HG03196 (cell line): Measurements from ENCODE around the gene HOGA1.
A peak's percentile ranks its signal among the peaks of the same experiment; 100 is the strongest.

Experiments used
- ATAC-seq: cut with Tn5 transposase; IDR thresholded peaks from one replicate; pipeline ENCODE4 v1.9.1; 2021; ENCODE audit not compliant: unreplicated experiment

The HOGA1 gene

GRCh38 chr10:97584060-97584797, at the start of gene HOGA1:
HOGA1 (plus strand) TSS chr10:97584389; CDS start chr10:97584704, 315 bp downstream.
- ATAC-seq = peak; percentile 53

- ATAC-seq = no peak
Observed at GRCh38 chr10:97534746-97535367, 49.3 kb upstream of the HOGA1 start.

DNA sequence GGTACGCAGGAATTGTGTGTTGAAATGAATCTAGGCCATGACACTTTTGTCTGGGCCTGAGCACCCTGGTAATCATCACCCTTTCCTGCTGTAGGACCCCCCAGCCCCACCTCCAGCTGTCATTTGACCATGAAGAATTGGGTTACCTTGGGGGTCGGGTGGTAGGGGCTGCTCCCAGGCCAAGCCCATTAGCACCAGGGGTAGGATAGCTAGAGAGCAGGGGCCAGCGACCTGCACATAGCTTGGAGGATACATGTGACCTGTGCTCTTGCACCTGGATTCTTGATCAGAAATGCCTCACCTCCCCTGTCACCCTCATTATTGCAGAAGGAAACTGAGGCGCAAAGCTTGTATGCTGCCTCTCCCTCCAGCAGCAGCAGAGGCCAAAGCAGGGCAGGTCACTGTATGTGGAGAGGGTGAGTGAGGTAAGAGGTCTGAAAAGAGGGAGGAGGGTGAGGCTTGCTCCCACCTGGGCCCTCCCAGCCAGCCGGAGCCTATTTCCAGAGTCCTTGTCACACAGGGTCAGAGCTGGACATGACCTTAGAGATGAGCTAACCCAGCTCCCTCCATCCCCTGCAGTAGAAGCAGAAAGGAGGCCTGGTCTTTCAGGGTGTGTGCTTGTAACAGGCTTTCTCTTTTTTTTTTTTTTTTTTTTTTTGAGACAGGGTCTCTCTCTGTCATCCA, 46.9 kb upstream of the HOGA1 start:
- ATAC-seq = no peak

- no peak for ATAC-seq
Observed at GRCh38 chr10:97538411-97538810, 45.8 kb upstream of the HOGA1 start.

GRCh38 chr10:97538839-97539238, 45.4 kb upstream of the HOGA1 start:
- ATAC-seq = no peak

GRCh38 chr10:97539523-97540200, 44.5 kb upstream of the HOGA1 start:
- no peak for ATAC-seq

GRCh38 chr10:97540669-97541500, 43.3 kb upstream of the HOGA1 start:
- no peak for ATAC-seq

DNA sequence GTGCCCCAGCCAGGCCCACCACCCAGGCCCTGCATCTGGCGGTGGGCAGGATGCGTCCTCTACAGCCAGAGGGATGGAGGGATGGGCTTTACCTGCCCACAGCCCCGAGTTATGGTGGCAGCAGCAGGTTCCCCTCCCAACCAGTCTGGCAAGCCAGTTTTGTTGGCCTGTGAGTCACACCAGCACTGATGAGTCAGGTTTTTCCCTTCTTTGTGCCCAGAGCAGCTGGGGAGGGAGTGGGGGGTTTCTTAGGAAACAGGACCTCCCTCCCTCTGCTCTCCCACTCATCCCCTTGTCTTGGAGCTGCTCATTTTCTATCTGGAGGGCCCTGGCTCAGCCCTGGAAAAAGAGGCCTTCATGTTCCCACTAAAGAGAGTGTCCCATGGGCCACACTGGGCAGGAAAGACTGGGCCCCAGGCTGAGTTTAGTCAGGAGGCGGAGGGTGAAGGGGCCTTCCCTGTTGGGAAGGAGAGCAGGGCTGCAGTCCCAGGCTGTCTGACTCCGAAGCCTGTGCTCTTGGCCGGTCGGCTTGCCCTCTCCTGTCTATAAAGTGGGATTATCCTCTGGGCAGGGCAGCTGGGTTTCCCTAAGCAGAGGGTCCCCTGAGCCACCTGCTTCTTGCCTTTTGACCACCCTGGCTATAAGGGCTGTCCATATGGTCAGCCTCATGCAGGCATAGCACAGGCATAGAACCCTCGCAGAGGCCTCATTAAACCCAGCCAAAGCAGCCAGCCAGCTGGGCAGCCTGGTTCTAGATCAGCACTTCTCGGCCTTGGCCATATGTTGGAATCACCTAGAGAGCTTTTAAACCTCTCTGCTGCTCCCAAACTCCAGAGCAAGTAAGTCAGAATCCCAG, 41.8 kb upstream of the HOGA1 start:
- ATAC-seq = no peak

GRCh38 chr10:97543025-97543546, 41.1 kb upstream of the HOGA1 start:
- ATAC-seq = peak; percentile 69

DNA sequence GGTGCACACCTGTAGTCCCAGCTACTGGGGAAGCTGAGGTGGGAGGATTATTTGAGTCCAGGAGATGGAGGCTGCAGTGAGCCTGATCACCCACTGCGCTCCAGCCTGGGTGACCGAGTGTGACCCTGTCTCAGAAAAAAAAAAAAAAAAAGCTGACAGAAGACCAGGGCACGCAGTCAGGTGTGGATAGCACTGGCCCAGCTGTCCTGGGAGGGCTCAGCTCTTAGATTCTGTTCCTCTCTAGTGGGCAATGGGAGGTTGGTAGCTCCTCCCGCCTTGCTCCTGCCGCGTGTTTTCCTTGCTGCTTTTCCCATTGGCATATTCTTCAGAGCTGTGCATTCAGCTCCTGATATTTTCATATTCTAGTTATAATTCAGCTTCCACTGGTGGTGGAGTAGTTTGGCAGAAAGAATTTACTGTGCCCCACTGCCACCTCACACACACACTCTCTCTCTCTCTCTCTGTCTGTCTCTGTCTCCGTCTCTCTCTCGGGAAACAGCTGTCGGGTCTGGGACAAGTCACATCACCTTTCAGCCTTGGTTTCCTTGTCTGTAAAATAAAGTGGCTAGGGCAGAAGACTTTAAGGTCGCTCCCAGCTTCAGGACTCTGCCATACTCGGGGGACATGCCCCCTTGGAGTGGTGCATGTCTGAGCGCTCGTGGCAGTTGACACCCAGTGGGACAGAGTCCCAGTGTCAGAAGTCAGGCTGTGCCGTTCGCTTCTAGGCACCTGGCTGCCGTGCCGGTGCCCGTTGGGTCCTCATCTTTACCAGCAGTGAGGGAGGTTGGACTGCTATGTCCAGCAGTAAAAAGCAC, 37.5 kb upstream of the HOGA1 start:
- ATAC-seq = no peak

GRCh38 chr10:97547271-97547600, 37.0 kb upstream of the HOGA1 start:
- ATAC-seq = no peak

- ATAC-seq = no peak
Observed at GRCh38 chr10:97547962-97548361, 36.2 kb upstream of the HOGA1 start.

DNA sequence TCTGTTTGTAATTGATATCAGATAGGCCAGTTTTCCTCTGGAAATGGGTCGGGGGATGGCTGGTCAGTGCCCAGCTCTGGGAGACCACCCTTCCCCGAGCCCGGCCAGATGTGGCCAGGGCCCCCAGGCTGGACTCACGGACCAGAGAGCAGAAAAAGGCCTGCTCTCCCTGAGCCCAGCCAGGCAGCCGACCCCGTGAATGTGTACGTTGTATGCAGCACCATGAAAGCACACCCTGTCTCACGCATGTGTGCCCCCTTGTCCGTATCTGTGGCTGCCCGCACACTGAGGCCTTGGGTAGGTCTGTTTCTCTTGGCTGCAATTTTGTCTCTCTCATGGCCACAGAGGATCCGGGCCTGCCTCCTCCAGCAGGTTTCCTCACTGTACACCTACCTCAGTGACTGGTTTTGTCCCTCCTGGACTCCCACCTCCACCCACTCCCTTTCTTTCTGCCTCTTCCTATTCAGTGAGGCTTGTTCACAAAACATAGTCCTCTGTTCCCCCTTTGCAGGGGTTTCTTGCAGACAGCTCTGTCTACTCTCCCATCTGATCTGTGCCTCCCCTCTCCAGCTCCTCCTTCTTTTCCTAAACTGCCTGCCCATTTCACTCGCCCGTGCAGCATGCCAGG, 35.2 kb upstream of the HOGA1 start:
- no peak for ATAC-seq

- ATAC-seq = no peak
Observed at GRCh38 chr10:97549587-97550322, 34.4 kb upstream of the HOGA1 start.

GRCh38 chr10:97550336-97551149, 33.6 kb upstream of the HOGA1 start:
- no peak for ATAC-seq

DNA sequence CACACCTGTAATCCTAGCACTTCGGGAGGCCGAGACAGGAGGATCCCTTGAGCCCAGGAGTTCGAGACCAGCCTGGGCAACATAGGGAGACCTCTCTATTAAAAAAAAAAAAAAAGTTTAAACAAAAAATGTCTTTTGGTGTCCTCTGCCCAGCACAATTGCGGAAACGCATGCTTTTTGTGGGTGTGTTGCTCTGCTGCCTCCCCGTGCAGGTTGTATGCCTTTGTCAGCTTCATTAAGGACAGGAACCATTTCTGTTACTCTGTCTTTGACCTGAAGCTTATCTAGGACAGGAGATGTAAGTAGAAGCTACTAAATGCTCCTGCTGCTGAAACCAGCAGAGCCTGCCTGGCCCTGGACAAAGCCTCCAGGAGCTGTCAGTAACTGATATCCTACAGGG, 32.9 kb upstream of the HOGA1 start:
- no peak for ATAC-seq

DNA sequence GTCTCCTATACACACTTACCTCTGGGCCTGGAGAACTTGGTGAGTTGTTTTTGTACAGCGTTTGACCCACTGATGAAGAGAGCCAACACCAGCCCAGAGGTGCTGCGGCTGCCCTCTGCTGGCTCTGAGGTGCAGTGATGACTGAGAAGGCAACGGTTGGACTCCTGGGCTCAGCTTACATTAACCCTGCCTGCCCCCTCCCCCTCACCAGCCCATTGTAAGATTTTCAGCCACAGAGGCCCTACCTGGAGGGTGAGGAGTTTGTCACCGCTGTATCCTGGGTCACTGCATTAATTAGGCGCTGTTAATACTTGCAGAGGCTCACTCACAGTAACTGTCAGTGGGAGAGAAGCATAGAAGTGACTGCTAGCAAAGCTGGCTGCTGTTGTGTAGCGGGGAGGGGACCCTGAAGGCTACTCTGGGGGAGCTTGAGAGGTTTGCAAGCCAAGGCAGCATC, 30.6 kb upstream of the HOGA1 start:
- no peak for ATAC-seq
